DOHH2 (cell line): ENCODE data around the gene TTC28.

ENCODE experiments used
- H3F3A ChIP-seq: fragments of 200-600 bp; sonication (generic), shearing (Covaris generic); 2 replicates; pipeline ENCODE4 v1.6.0; 2016; ENCODE audit warnings: antibody characterized with exemption, mild to moderate bottlenecking; ENCODE audit not compliant: control insufficient read depth, insufficient read depth
- H3K27ac ChIP-seq: fragments of 200-600 bp; sonication (generic); 2 replicates; pipeline ENCODE4 v1.5.1; 2014; ENCODE audit warnings: low read depth, mild to moderate bottlenecking, low read length, moderate library complexity
- H3K27me3 ChIP-seq: fragments of 200-600 bp; sonication (generic); 2 replicates; pipeline ENCODE4 v1.6.1; 2014; ENCODE audit warnings: mild to moderate bottlenecking, low read length, mixed read lengths; ENCODE audit not compliant: control insufficient read depth
- H3K36me3 ChIP-seq: fragments of 200-600 bp; sonication (generic); 2 replicates; pipeline ENCODE4 v1.6.1; 2014; ENCODE audit warnings: mild to moderate bottlenecking, low read length, moderate library complexity, mixed read lengths; ENCODE audit not compliant: control insufficient read depth
- H3K4me1 ChIP-seq: fragments of 200-600 bp; sonication (generic); 2 replicates; pipeline ENCODE4 v1.6.1; 2014; ENCODE audit warnings: mild to moderate bottlenecking, low read length, mixed read lengths; ENCODE audit not compliant: control insufficient read depth
- H3K4me2 ChIP-seq: fragments of 200-600 bp; sonication (generic); 2 replicates; pipeline ENCODE4 v1.6.0; 2014; ENCODE audit warnings: mild to moderate bottlenecking, low read length, moderate library complexity
- H3K4me3 ChIP-seq: fragments of 200-600 bp; sonication (generic); 2 replicates; pipeline ENCODE4 v1.5.1; 2014; ENCODE audit warnings: mild to moderate bottlenecking, low read length, mixed read lengths
- H3K79me2 ChIP-seq: fragments of 200-600 bp; sonication (generic); 2 replicates; pipeline ENCODE4 v1.6.1; 2014; ENCODE audit warnings: mild to moderate bottlenecking, low read length, mixed read lengths; ENCODE audit not compliant: control insufficient read depth
- H3K9me2 ChIP-seq: fragments of 200-600 bp; sonication (generic); replicated peaks from 2 replicates; pipeline ENCODE4 v1.6.1; 2014; ENCODE audit warnings: mild to moderate bottlenecking, low read length, mixed read lengths; ENCODE audit not compliant: control insufficient read depth
- H3K9me3 ChIP-seq: fragments of 200-600 bp; sonication (generic); 2 replicates; pipeline ENCODE4 v1.6.1; 2014; ENCODE audit warnings: antibody characterized with exemption, low read length, mixed read lengths; ENCODE audit not compliant: control insufficient read depth, insufficient read depth
- H4K20me1 ChIP-seq: fragments of 200-600 bp; sonication (generic); 2 replicates; pipeline ENCODE4 v1.6.0; 2014; ENCODE audit warnings: low read depth, mild to moderate bottlenecking, antibody characterized with exemption, low read length, moderate library complexity; ENCODE audit not compliant: control insufficient read depth, insufficient read depth
- EZH2phosphoT487 ChIP-seq: fragments of 200-600 bp; sonication (generic); IDR thresholded peaks from 2 replicates; pipeline ENCODE4 v1.6.1; 2017; ENCODE audit warnings: borderline replicate concordance, mild to moderate bottlenecking, antibody characterized with exemption, low read length, moderate library complexity, mixed read lengths
- TF ChIP-seq, protein P1 (sequence below): fragments of 200-600 bp; sonication (generic); IDR thresholded peaks from one replicate; pipeline ENCODE4 v1.5.1; 2014; ENCODE audit warnings: antibody characterized with exemption, mild to moderate bottlenecking, low read depth, low read length; ENCODE audit not compliant: poor library complexity, severe bottlenecking

TTC28 gene

GRCh38 chr22:28488825-28489224, 190.8 kb downstream of the TTC28 start:
- H3K27me3 ChIP-seq, result no peaks in the 10 kb centered on the region
- no peak overlapping the region for H3K4me2 ChIP-seq
- no peaks in the 10 kb centered on the region for H3F3A ChIP-seq
- H3K27ac ChIP-seq, result no peak overlapping the region
- H3K4me1 ChIP-seq, result no peaks in the 10 kb centered on the region
- H3K4me3 ChIP-seq, result no peak overlapping the region
- no peaks in the 10 kb centered on the region for H3K79me2 ChIP-seq
- no peaks in the 10 kb centered on the region for H3K9me3 ChIP-seq
- H3K36me3 ChIP-seq, result no peaks in the 10 kb centered on the region
- no peaks in the 10 kb centered on the region for H3K9me2 ChIP-seq
- H4K20me1 ChIP-seq, result no peaks in the 10 kb centered on the region
- TF ChIP-seq, protein P1, sequence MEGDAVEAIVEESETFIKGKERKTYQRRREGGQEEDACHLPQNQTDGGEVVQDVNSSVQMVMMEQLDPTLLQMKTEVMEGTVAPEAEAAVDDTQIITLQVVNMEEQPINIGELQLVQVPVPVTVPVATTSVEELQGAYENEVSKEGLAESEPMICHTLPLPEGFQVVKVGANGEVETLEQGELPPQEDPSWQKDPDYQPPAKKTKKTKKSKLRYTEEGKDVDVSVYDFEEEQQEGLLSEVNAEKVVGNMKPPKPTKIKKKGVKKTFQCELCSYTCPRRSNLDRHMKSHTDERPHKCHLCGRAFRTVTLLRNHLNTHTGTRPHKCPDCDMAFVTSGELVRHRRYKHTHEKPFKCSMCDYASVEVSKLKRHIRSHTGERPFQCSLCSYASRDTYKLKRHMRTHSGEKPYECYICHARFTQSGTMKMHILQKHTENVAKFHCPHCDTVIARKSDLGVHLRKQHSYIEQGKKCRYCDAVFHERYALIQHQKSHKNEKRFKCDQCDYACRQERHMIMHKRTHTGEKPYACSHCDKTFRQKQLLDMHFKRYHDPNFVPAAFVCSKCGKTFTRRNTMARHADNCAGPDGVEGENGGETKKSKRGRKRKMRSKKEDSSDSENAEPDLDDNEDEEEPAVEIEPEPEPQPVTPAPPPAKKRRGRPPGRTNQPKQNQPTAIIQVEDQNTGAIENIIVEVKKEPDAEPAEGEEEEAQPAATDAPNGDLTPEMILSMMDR, result no peak
- no peak for TF ChIP-seq EZH2phosphoT487

- no peak overlapping the region for H3K4me2 ChIP-seq
- no peaks in the 10 kb centered on the region for H3K79me2 ChIP-seq
- TF ChIP-seq, protein P1, result no peak
- no peak for TF ChIP-seq EZH2phosphoT487
- H3F3A ChIP-seq, result no peaks in the 10 kb centered on the region
- H3K36me3 ChIP-seq, result no peaks in the 10 kb centered on the region
- H3K9me2 ChIP-seq, result no peaks in the 10 kb centered on the region
- no peaks in the 10 kb centered on the region for H3K9me3 ChIP-seq
- no peak overlapping the region for H3K27ac ChIP-seq
- H3K4me3 ChIP-seq, result no peak overlapping the region
- no peaks in the 10 kb centered on the region for H4K20me1 ChIP-seq
- H3K4me1 ChIP-seq, result no peaks in the 10 kb centered on the region
- H3K27me3 ChIP-seq, result no peaks in the 10 kb centered on the region
Observed at GRCh38 chr22:28484662-28485061, 195.0 kb downstream of the TTC28 start.

GRCh38 chr22:28481725-28482124, 197.9 kb downstream of the TTC28 start:
- H3K4me2 ChIP-seq, result no peak overlapping the region
- H4K20me1 ChIP-seq, result no peaks in the 10 kb centered on the region
- H3K79me2 ChIP-seq, result no peaks in the 10 kb centered on the region
- no peak overlapping the region for H3K27ac ChIP-seq
- H3K27me3 ChIP-seq, result no peaks in the 10 kb centered on the region
- no peak overlapping the region for H3K4me3 ChIP-seq
- no peaks in the 10 kb centered on the region for H3K4me1 ChIP-seq
- no peaks in the 10 kb centered on the region for H3K36me3 ChIP-seq
- no peaks in the 10 kb centered on the region for H3K9me3 ChIP-seq
- no peaks in the 10 kb centered on the region for H3F3A ChIP-seq
- no peaks in the 10 kb centered on the region for H3K9me2 ChIP-seq
- TF ChIP-seq, protein P1, result no peak
- TF ChIP-seq EZH2phosphoT487, result no peak
